ENCODE results near the gene SYT1.

Gene SYT1

DNA sequence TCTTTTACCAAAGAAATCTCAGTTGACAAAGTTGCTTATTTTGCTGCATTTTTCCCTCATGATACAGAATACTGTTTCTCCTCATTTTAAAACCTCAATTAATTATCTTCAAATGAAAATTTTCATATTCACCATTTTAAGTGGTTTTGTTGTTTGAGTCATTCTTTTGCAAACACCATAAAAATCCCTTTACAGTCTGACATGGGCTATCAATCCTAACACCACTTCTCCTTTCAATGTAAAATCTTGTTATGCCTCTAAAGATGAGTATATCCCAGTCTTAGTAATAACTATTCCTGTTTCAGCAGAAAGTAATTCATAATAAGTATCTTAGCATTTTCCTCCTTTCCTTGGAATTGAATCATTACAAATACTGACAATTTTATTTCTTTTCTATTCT lies 192.2 kb downstream of the SYT1 start:
- DNase-seq (ENCODE audit: low read depth): no peak

DNA sequence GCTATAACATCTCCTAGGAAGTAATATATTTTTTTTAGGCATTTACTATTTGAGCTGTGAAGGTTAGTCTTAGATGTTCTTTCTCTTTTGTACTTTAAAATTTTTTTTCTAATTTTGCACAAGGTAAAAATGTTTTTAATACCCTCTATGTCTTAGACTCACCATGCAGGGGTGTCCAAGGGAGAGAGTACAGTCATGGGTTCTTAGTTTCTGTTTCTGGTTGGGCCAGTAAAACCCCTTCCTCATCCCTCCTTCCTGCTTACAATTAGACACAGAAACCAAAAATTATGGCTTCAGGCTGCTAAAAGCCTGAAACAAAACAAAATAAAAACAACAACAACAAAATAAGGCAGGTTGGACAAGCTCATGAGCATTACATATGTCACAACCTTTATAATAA lies 193.0 kb downstream of the SYT1 start:
- no peak for DNase-seq (ENCODE audit: low read depth)

DNA sequence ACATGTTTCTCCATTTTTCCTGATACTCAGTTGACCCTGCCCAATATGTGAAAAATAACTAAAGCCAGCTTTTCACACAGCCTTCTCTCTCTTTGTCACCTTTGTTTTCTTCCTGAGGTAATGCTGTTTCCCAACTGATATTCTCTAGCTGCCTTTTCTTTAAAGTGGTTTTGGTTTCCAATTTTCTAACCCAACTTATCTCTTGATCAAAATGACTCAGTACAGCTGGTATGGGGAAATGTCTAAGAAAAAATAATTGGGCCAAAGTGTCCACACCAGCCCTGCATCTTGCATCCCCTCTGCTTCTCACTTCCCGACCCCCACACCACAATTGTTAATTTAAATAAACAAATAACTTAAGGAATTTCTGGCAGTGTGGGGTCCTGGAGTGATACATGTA lies 193.8 kb downstream of the SYT1 start:
- no peak for DNase-seq (ENCODE audit: low read depth)

DNA sequence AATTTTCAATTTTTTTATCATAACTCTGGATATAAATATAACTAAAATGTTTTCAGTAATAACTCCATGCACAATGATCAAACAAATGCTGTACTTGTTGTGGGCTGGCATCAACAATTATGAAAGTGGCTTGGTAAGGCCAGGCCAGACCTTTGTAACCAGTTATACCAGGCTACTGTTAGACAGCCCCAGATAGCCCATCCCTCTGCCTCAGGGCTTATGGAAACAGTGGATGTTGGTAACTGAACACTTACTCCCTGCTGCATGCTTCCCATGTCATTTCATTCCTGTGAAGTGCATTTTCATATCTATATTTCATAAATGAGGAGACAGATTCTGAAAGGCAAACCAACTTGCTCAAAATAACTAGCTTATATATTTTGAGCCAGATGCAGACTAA lies 195.0 kb downstream of the SYT1 start:
- no peak for DNase-seq (ENCODE audit: low read depth)

DNA sequence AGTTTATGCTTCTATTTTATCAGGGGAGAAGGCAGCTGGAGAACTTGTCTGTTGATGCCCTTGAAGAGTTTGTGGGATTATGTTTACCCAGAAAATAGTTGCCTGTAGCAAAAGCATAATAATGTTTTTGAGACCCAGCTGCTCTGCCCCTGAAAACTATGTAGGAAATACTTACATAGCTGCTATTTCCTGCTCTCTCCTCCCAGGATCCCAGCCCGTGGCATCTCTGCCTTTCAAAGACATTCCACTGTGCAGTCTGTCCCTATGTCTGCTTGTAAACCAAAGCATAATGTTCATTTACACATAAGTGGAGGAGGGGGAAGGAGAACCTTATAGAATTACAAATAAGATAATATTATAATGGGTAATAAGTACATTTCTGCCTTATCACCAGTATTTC lies 198.7 kb downstream of the SYT1 start:
- DNase-seq (ENCODE audit: low read depth): no peak

DNA sequence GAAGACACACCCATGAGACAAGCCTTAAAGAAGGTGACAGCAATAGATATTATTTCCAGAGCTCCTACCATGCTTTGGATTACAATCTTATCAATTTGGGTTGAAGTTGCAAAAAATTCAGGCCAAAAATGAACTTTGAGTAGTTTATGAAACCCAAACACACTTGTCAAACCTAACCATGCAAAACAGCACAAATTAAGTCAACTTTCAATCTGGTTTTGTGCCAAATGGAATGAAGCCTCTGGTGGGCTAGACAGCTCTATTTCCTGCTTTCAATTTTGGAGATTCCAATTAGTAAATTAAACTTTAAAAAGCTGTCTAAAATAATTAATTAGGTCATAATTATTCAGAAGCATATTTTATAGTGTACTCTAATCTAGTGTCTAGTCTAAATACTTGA lies 203.4 kb downstream of the SYT1 start:
- DNase-seq (ENCODE audit: low read depth): no peak

DNA sequence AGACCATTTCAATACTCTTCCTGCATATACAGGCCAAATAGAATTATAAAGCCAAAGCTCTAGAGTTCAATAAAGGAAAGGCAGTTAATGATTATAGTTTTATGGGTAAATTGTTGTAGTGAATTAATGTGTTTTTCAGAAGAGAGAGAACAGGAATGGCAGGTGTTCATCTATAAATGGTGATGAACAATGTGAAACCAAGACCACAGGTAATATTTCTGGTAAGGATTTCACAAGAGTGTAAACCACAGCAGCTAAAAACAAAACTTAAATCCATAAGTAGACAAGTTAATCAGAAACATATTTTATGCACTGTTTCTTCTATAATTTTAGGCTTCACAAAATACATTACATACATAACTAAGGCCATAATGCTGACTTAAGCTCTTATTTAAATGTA lies 204.4 kb downstream of the SYT1 start:
- no peak for DNase-seq (ENCODE audit: low read depth)

DNA sequence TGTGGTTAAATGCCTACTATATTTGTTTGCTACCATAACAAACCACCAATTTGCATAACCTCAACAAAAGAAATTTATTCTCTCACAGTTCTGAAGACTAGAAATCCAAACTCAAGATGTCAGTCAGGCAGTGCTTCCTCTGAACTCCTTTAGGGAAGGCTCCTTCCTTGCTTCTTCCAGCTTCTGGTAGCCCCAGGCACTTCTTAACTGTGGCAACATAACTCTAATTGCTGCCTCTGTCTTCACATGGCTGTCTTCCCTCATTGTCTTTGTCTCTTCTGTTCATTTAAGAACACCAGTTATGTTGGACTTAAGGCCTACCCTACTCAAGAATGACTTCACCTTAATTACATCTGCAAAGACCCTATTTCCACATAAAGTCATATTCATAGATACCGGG lies 206.9 kb downstream of the SYT1 start:
- DNase-seq (ENCODE audit: low read depth): no peak

DNA sequence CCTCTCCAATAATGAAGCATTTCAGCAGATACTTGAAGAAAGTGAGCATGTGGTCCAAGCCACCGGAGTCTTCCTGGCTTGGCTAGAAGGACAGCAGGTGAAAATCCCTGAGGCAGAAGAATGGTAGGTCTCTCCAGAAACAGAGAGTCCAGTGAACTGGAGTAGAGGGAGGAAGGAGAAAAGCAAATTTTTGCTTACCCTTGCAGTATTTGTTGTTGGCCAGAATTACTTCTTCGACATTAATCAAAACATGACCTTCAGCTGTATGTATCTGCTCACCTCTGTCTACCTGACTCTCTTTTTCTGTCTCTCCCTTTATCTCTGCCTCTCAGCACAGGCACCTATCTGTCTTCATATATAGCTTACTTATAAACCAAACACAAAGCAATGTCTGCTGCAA lies 208.9 kb downstream of the SYT1 start:
- DNase-seq (ENCODE audit: low read depth): no peak

DNA sequence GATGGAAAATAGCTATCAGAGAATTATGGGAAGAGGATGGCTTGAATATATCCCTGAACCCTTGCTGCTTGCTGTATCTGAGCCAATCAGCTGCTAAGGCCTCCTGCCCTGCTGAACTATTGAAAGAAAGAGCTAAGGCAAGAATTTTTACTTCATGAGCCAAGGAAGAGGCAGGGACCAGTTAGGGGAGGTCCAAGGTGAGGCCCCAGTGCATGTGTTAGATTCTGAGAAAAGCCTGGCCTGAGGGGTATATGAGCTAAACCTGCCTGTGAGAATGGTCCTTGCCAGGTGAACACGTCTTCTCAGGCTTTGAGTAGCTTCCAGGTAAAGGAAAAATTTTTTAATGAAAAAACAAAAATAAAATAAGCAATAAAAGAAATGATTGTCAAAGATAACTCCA lies 218.0 kb downstream of the SYT1 start:
- no peak for DNase-seq (ENCODE audit: low read depth)

DNA sequence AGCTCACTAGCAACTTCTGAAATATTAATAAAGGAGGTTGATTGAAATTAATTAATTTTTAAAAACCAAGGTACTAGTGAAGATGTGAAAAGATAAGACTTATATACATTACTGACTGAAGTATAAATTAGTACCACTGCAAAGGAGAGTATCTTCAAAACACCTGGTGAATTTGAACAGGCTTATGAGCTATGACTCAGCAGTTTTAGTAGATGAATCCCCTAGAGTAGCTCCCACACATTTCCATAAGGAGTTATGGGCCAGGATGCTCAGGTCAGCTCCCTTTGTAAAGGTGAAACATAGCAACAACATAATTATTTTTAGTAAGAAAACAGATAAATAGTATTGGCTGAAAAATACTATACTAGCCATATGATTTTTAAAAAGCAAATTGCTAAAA lies 218.6 kb downstream of the SYT1 start:
- DNase-seq (ENCODE audit: low read depth): no peak

DNA sequence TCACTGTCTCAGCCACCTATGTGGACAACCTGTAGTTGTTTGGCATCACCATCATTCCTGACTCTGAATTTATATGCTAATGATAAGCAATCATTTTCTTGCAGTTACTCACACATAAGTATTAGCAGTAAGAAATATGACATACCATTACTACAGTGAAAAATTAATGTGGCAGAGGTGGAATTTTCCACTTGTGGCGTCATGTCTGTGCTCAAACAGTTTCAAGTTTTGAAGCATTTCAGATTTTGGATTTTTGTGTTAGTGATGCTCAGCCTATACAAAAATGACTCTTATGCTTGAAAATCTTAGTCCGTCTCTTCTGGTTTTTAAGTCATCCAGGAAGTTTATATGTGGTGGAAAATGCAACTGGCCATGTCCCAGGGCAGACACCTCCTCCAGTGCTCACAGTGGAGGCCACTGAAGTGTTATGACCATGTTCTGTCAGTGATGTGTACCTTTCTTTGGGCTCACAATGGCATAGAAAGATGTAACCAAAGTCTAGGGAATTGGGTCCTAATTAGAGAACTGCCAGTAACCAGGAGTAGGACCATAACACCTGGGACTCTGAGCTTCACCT lies 220.6 kb downstream of the SYT1 start:
- DNase-seq (ENCODE audit: low read depth): no peak

DNA sequence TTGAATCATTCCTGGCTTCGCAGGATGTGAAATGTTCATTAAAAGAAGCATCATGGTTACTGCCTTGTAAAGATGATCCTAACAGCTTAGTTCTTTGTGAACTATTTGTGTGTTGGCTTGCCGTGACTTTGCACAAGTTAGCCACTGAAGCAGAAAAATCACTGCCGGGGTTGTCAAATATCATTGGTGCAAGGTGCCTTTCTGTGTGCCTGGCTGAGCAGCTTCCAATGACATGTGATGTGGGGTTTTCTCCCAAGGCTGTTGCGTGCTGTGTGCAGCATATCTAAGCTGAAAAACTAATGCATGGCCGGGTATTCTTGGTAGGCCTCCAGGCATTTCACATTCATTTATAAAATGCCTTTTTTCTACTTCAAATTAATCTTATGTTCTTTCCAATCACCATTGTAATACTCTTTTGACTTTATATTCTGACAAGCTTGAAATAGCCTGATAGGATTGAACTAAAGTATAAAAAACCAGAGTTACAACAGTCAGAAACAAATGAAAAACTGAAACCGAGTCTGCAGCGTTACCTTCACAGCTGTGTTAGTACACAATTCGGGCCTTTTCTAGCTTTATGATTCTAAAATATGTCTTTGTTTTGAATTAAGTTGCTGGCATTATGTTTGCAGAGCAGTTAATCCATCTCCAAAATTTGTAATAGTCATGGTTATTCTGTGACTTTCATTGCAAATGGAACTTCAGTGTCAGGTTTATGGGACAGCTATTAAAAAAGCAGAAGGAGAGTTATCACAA lies 222.1 kb downstream of the SYT1 start:
- no peak for DNase-seq (ENCODE audit: low read depth)

DNA sequence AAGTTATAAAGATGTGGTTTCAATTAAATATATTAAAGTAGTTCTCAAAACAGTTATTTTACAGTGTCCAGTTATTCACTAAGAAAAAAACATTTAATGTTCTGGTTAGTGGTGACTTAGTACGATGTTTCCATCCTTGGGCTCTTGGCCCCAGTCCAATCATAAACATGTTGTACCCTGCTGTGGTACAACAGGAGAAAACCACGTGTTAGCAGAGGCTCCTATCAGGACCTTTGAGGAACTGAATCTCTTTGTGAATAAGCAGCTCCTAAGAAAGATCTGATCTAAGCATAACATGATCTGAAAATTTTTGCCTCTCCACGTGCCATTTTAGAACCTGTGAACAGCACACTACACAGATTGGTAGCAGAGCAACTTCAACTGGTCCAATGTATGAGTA lies 234.0 kb downstream of the SYT1 start:
- DNase-seq (ENCODE audit: low read depth): no peak

DNA sequence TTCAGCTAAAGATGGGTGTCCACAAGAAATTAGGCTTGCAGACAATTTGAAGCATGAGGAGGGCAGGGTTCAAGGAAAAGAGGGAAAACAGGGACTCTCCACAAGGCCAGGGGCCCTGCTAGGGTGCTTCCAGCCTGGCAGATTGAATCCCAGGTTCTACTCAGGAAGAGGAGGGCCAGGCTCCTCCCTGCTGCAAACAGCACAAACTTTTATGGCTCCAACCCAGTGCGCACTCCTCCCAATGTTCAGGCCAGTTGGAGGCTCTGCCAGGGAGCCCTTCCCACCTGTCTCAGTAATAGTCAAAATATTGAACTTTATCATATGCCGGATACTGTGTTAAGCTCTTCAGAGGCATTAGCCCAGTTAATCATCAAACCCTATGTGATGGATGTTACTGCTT lies 244.4 kb downstream of the SYT1 start:
- DNase-seq (ENCODE audit: low read depth): no peak

DNA sequence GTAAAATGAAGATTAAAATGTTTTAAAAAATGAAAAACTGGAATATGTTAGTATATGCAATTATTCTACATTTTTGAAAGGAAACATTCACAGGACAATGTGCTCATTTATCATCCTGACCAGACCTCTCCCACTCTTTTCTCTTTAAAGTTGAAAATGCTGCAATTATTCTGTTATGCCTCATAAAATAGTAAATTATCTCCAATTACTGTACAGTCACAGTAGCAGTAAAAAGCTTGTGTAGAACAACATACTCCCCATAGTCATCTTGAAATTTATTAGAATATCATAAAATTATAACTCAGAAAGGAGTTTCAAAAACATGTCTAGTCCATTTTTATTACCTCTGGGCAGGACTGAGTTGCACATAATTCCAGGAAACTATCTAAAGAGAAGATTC lies 250.3 kb downstream of the SYT1 start:
- DNase-seq (ENCODE audit: low read depth): no peak

DNA sequence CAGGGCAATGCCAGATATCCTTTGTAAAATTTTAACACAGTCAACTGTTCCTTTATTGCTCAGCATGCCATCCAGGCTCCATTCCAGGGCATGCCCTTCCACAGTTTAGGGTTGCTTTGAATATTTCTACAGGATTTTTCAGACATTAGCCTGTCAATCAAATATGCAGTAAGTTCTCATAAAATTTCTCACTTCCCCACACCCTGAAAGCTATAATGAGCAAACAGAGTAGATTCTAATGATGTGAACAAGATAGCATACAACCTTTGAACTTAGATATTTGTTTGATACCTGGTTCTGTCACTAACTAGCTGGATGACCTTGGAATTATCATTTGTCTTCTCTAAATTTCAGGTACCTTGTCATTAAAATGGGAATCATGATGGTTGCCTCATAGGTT lies 251.2 kb downstream of the SYT1 start:
- DNase-seq (ENCODE audit: low read depth): no peak

DNA sequence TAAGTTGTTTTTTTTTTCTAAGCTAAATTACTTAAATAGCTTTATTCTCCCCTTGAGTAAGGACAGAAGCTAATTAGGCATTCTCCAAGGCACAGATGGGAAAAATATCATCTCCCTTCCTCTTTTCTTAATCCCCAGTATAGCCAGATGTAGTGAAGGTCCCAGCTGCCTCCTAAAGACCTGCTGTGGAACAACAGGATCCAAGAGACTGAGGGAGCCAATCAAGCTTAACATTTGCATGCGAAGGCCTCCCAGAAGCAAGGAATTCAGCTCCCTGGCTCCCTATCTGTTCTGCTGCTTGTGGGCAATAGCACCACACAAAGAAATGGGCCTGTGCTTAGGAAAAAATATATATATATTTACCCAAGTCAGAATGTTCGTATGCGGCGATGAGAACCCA lies 255.2 kb downstream of the SYT1 start:
- DNase-seq (ENCODE audit: low read depth): no peak

DNA sequence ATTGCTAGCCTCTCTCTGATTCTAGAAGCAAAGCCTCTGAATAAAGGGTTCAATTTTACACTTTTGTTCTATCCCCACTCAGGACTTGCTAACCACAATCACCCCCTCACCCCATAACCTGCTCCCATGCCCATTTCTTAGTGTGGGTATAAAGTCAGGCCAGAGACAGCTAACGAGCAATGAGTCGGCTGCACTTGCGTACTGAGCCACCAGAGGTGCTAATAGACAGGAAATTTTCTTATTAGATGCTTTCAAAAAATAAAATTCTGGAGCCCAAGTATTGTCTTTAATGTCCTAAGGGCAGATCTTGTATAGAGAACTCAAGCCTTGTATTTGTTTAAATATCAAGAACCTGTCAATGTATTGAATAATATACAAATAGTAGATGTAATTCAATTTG lies 256.9 kb downstream of the SYT1 start:
- no peak for DNase-seq (ENCODE audit: low read depth)

DNA sequence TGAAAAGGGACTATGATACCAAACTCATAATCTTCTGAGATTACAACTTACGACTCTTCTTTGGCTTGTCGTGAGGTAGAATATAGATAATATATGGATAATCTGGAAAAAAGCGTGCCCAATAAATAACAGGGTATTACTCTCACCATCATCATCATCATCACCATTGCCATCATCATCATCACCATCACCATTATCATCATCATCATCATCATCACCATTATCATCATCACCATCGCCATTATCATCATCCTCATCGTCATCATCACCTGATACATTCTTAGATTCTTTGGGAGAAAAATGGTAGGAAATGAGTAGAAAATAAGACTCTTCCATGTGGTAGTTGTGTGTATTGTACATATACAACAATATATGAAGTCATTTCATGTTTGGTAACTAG lies 259.8 kb downstream of the SYT1 start:
- DNase-seq (ENCODE audit: low read depth): no peak

DNA sequence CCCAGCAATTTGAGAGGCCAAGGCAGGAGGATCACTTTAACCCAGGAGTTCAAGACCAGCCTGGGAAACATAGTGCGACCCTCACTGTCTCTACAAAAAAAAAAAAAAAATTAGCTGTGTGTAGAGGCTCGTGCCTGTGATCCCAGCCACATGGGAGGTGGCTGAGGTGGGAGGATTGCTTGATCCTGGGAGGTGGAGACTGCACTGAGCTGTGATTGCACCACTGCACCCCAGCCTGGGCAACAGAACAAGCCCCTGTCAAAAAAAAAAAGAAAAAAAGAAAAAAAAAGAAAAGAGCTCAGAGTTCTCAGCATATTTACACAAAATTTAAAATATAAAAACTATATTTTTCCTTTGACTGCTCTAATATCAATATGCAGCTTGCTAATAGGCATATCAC lies 260.8 kb downstream of the SYT1 start:
- DNase-seq (ENCODE audit: low read depth): no peak

DNA sequence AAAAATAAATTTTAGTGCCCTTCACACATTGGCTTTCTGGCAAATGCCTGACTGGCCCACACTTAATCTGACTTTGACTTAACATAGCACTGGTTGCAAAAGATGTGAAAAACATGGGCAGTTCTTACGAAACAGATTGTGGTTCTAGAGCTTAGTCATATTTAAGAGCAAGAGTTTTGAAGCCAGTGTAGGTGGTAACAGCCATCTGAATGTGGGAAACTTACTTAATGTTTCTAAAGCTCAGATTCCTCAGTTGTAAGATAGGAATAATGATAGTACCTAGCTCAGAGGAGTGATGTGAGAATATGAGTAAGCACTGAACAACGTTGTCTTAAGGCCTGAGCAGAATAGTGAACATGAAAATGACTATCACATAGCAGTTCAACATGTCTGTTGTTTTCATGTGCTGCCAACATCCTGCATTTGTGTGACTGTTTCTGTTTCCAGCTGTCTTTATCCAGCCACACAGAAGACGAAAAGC lies 262.7 kb downstream of the SYT1 start:
- no peak for DNase-seq (ENCODE audit: low read depth)

DNA sequence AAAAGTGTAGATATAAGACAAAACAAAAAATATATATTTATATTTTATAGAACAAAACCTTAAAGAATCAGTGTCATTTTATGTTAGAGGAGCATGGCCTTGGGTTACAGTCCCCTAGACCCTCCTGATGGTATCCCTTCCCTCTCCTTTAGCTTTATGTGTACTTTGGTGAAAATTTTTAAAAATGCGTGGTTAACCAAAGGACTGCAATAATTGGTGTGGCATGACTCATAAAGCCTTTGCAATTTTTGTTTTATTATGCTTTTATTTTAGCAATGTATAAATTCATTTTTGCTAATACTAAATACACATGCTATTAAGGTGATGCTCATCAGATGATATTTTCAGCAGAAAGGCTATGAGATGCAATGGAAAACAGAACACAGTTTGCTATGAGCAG lies 264.4 kb downstream of the SYT1 start:
- no peak for DNase-seq (ENCODE audit: low read depth)

DNA sequence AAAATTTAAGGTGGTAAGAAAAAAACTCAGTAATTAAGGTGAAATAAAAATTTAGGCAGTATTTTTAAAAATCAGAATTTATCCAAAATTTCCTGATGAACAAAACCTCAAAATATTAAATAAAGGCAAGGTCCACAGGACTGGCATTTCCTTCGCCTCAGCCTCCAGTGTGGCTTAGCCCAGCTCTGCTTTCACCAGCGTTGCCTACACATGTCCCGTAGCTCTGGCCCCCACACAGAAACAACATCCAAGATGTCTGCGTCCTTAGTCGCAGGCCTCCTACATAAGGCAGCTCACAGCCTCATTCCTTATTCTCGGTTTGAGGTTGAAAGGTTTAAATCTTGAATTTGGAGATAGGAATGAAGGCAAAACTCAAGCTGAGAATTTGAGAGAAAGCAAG lies 274.3 kb downstream of the SYT1 start:
- DNase-seq (ENCODE audit: low read depth): no peak

Data from activated T-cell treated with anti-CD3 and anti-CD28 coated beads for 48 hours (primary cell).